GM12875 (cell line): Measurements from ENCODE around the gene CCL23.
"Not testable (repeated sequence)": the region's sequence is repeated elsewhere in the genome, so short reads cannot be mapped to it uniquely, and the experiment has no call there.

Source experiments
- H3K4me3 ChIP-seq: one replicate; pipeline ENCODE4 v1.5.1; 2011; ENCODE audit warnings: low read depth, low read length, control low read depth
- CTCF ChIP-seq: IDR thresholded peaks from 2 replicates; pipeline ENCODE4 v1.5.1; 2011; ENCODE audit warnings: low read depth, mild to moderate bottlenecking, control low read depth, inconsistent platforms, low read length, moderate library complexity, borderline replicate concordance; ENCODE audit not compliant: insufficient read depth

The CCL23 gene

GRCh38 chr17:36004594-36005108, 13.1 kb downstream of the CCL23 start:
- TF ChIP-seq CTCF = no peak

GRCh38 chr17:36002631-36003030, 15.1 kb downstream of the CCL23 start:
- no peak overlapping the region for H3K4me3 ChIP-seq
- TF ChIP-seq CTCF = no peak

More at GRCh38 chr17:36004594-36005108, 13.1 kb downstream of the CCL23 start:
- no peak overlapping the region for H3K4me3 ChIP-seq

- no peak for TF ChIP-seq CTCF
- no peak overlapping the region for H3K4me3 ChIP-seq
Observed at GRCh38 chr17:36001862-36002603, 15.7 kb downstream of the CCL23 start.

- no peak for TF ChIP-seq CTCF
- H3K4me3 ChIP-seq = no peak within 1 kb of the TSS
Observed at GRCh38 chr17:36001110-36001771, 16.5 kb downstream of the CCL23 start, which contains the start of gene CCL15. CCL15 (minus strand) TSS chr17:36001553; CDS start chr17:36001492, 61 bp downstream.

- no peak overlapping the region for H3K4me3 ChIP-seq
- no peak for TF ChIP-seq CTCF
Observed at GRCh38 chr17:36000732-36001109, 17.1 kb downstream of the CCL23 start.

- TF ChIP-seq CTCF = no peak
- H3K4me3 ChIP-seq = no peak overlapping the region
Observed at GRCh38 chr17:35998756-35999155, 19.0 kb downstream of the CCL23 start.

GRCh38 chr17:35998018-35998545, 19.7 kb downstream of the CCL23 start:
- no peak for TF ChIP-seq CTCF

GRCh38 chr17:35995346-35995745, 22.4 kb downstream of the CCL23 start:
- not testable (repeated sequence) for H3K4me3 ChIP-seq

More at GRCh38 chr17:35998018-35998545, 19.7 kb downstream of the CCL23 start:
- no peak overlapping the region for H3K4me3 ChIP-seq
